ENCODE results near the gene LMAN2.

The LMAN2 gene

DNA sequence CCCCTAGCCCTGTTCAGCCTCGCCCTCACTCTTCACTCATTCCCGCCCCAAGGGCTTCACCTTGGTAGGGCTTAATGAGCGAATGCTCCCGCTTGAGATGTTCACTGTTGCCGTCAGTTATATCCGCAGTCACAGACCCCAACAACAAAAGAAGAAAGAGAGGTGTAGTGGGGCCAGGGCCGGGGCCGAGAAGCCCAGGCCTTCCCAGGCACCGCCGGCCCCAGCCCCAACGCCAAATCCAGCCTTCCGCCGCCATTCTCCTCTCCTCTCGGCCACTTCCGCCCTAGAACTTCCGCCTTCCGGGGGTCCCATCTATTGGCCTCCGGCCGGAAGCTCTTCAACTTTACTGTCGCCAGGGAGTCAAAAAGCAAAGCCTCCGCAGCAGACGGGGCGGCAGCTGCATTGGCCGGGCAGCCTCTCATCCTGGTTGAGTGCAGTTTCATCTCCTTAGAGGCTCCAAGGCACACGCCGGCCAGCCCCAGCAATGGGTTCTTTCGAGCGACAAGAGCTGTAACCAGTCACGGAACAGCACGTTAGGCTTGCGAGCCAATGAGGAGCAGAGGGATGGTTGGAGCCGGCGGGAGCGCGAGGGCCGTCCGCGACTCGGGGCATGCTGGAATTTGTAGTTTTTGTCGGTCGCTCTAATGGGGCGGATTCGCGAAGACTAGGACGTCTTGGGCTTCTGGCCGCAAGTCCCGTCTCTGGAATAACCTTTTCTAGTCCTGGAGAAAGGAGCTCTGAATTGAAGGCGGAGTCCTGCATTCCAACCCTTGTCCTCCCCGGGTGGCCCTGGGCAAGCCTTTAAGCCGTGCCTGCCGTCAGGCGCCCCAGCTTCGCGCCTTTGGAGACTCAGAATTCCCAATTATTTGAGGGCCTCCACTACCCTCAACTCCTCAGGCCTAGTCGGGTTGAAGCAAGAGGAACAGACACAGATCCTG is at the start of gene LMAN2:
Gene LMAN2 (minus strand): TSS at position 277 of the 938 bp plus-strand sequence. CDS start 21 bp downstream, at position 256.
- peak; percentile 97 for DNase-seq (ENCODE audit: low spot score)

DNA sequence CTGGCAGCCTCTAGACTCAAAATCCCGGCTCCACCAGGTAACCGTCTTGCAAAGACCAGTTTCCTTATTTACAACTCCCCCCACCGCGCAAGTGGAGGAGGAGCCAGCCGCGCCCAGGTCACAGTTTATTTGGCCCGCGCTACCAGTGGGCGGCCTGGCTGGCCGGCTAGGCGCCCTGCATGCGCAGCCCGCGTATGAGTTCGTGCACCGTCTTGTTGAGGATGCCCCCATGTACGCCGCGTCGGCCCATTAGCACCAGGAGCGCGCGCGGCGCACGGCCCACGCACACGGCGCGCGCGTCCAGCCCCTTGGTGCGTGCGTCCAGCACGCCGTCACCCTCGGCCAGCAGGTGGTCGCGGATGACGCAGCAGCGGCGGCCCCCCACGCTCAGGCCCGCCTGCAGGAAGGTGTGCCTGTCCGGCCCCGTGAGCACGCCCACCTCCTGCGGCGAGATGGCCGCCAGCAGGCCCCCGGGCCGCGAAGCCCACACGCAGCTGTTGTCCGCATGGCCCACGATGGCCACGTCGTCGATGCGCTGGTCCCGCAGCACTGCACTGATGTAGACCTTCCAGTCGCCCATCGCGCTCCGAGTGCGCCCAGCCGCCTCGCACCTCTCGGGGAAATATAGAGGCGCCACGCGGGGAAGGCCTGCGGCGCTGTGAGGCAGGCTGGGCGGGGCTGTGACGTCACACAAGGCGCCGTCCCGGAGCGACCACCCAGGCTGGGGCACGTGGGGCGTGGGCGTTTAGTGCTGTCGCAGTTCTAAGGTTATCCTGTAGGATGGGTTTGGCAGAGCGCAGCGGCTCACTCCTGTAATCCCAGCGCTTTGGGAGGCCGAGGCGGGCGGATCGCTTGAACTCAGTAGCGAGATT is 48.8 kb upstream of the LMAN2 start, which contains the start of gene PFN3:
Gene PFN3 (minus strand): TSS at position 665 of the 872 bp plus-strand sequence. CDS start 85 bp downstream, at position 580.
- no peak for DNase-seq (ENCODE audit: low spot score)

DNA sequence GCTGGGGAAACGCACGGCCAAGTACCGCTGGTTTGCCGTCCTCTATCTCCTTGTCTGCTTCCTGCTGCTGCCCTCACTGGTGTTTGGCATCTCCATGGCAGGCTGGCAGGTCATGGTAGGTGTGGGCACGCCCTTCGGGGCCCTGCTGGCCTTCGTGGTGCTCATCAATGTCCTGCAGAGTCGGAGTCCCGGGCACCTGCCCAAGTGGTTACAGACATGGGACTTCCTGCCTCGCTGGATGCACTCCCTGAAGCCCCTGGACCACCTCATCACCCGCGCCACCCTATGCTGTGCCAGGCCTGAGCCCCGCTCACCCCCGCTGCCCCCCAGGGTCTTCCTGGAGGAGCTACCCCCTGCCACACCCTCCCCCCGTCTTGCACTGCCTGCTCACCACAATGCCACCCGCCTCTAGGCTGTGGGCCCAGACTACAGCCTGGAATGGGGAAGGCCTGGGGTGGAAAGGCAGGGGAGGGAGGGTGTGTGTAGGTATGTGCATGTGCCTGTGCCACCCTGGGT is 46.5 kb upstream of the LMAN2 start:
- DNase-seq (ENCODE audit: low spot score): no peak

DNA sequence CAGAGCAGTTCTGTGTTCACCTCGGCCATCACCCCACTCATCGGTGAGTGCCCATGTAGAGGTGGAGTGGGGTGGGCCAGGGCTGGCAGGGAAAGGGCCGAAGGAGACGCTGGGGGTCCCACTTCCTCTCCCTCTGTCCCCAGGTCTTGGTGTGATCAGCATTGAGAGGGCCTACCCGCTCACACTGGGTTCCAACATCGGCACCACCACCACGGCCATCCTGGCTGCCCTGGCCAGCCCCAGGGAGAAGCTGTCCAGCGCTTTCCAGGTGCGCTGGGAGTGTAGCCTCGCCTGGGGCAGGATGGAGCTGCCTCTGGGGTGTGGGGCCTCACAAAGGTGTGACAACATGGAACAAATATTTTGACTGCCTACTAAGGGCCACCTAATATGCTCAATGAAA is 45.3 kb upstream of the LMAN2 start:
- no peak for DNase-seq (ENCODE audit: low spot score)

DNA sequence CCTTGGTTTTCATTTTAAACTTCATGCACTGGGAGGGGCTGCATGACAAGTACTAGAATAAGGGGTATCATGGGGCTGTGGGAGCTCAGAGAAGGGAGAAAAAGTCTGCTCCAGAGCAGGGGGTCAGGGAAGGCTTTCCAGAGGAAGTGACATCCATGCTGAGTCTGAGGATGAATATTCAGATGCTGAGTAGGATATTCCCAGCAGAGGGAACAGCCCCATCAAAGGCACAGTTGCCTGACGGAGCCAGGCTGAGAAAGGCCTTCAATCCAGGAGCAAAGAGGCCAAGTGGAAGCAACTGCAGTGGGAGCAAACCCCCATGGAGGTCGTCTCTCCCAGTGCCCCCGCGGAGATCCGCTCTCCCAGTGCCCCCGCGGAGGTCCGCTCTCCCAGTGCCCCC is 44.6 kb upstream of the LMAN2 start:
- no peak for DNase-seq (ENCODE audit: low spot score)

GRCh38 chr5:177393990-177394389 is 42.5 kb upstream of the LMAN2 start:
- DNase-seq (ENCODE audit: low spot score): no peak

DNA sequence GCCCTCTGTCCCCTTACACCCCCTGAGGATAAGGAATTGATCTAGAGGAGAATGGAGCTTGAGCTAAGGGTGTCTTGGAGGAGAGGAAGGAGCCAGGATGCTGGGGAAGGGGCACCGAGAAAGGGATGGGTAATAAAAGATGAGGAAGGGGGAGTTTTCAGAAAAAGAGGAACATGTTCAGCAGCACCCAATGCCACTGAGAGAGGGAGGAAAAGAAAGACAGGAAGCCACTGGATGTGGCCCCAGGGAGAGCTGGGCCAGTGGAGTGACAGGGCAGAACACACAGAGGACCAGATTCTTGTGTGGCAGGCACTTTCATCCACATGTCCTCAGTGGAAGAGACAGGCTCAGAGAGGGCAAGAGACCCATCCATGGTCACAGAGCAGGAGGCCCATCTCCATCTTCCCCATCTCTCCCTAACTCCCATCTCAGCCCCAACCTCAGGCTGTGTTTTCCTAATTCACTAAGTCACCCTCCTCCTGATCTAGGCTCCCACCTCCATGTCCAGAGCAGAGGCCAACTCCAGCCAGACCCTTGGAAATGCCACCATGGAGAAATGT is 41.8 kb upstream of the LMAN2 start:
- no peak for DNase-seq (ENCODE audit: low spot score)

GRCh38 chr5:177392765-177393164 is 41.3 kb upstream of the LMAN2 start:
- DNase-seq (ENCODE audit: low spot score): no peak

DNA sequence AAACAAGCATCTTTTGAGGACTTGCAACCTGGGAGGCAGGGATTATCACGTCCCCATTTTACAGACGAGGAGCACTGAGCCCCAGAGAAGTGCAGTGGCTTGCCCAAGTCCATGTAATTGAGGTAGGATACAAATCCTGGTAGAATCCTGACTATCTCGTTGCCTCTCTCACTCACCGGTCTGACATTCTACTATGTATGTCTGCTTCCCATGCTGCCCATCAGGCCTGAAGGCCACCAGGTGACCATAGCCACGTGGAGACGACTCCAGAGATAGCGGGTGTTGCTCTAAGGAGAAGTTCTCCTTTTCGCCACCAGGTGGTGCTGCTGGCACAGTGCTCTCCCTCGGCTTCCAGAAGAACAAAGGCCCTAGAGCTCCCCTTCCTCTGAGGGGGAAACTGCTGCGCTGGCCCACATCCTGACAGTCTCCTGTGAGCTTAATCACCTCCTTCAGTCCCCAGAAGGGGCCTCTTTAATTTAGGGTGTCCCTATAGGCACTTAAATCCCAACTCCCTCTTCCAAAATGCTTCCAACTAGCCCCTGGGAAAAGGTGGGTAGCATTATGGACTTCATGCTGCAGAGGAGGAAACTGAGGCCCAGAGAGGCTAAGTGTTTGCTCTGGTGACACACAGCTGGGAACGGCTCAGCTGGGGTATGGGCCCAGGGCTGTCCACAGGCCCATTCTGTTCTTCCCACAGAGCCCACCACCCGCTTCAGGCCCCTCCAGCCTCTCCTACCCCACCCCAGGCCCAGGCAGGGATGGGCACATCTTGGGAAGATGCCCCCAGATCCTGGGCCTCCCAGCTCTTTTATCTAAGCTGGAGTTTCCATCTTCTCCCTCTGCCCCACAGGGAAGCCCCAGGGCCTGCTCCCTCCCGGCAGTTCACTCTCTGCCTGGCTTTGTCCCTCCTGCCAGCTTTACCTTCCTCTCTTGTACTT is 39.2 kb upstream of the LMAN2 start:
- peak; percentile 73 for DNase-seq (ENCODE audit: low spot score)

- DNase-seq (ENCODE audit: low spot score): no peak
Observed at GRCh38 chr5:177389241-177390169, 38.0 kb upstream of the LMAN2 start.

DNA sequence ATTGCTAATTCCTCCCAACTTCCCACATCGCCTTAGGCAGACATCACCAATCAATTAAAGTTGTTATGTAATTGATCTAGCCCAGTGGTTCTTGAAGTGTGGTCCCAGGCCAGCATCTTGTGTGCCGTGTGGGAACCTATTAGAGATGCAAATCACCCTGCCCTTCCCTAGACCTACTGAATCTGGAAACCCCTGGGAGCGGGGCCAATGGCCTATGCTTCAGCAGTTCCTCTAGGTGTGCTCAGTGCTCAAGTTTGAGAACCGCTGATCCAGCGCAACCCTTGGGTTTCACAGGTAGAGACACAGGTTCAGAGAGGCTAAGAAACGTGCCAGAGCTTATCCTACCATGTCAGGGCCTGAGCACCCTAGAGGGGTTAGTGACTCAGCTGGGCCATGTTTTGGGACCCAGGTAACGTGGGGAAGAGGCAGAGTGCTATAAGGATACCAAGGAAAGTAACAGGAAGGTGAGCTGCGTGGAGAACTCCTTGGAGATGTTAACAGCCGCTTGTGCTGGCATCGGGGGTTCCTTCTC is 37.1 kb upstream of the LMAN2 start:
- DNase-seq (ENCODE audit: low spot score): no peak

DNA sequence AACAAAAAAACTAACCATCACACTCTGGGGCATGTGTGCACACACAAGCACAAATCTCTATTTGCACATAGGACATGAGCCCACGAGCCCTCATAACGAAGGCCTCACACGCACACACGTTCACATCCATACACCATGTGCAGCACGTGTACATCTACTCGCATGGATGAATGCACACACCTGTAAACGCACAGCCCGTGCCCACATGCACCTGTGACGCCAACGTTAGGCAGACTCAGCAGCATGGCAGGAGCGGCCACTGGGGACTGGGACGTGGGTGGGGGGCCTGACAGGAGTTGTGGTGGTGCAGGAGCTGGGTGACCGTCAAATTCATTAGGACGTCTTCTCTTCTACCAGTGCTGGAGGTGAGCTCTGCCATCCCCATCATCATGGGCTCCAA is 35.9 kb upstream of the LMAN2 start:
- no peak for DNase-seq (ENCODE audit: low spot score)

DNA sequence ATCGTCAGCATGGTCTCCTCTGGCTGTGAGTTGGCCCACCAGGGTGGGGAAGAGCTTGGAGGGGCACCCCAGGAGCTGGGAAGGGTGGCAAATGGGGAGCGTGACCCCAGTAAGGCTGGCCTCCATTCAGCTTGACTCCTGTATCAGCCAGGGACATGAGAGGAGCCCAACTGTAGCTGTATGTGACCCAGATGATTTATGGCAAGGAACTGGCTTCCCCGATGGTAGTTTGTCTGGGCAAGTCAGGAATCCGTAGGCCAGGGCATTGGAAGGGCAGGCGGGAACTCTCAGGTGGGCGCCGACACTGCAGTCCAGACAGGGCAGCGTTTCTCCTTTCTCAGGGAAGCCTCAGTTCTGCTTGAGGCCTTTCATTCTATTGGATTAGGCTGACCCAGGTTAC is 35.1 kb upstream of the LMAN2 start:
- no peak for DNase-seq (ENCODE audit: low spot score)

GRCh38 chr5:177385720-177386119 is 34.3 kb upstream of the LMAN2 start:
- no peak for DNase-seq (ENCODE audit: low spot score)

- no peak for DNase-seq (ENCODE audit: low spot score)
Observed at GRCh38 chr5:177384134-177384533, 32.7 kb upstream of the LMAN2 start, which contains the start of gene SLC34A1. SLC34A1 (plus strand) TSS chr5:177384434; CDS start chr5:177385742, 1,308 bp downstream.

GRCh38 chr5:177383181-177383580 is 31.7 kb upstream of the LMAN2 start:
- no peak for DNase-seq (ENCODE audit: low spot score)

DNA sequence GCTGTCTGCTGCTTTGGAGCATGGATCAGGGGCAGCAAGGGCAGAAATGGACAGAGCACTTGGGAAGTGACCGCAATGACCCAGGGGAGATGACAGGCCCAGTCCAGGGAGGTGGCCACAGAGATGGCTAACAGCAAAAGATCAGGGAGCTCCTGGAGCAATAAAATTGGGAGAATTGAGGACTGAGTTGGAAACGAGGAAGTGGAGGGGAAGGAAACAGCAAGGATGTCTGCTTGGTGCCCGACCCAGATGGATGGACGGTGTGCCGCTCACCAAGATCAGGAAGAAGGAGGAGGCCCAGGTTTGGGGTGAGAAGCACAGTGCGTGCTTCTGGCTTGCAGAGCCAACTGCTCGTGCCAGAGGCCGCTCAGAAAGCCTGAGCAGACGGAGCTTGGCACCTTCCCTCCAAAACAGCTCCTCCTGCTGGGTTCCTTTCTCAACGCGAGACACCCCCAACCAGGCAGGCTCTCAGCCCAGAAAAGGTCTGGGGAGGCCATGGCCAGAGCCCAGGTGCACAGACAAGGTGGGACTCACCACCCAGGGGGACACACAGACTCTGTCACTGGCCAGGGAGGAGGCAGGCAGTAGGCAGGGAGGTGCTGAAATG is 31.1 kb upstream of the LMAN2 start:
- DNase-seq (ENCODE audit: low spot score): no peak

GRCh38 chr5:177380805-177381126 is 29.3 kb upstream of the LMAN2 start:
- no peak for DNase-seq (ENCODE audit: low spot score)

All from pons (tissue), 1 donor.